Psoas muscle (tissue), 8 donors: ENCODE data around the gene TTF2. TPM values are rescaled to one million over a fixed set of nuclear protein-coding genes. Genes with fewer than 3 reads are reported as not detected.

Experiments
- ATAC-seq, 4 donors: fragments of 200-7000 bp; cut with Tn5 transposase; one replicate each; pipeline ENCODE4 v1.9.1; 2020; ENCODE audit warnings: moderate library complexity in 3 of 4, mild to moderate bottlenecking in 2 of 4
- DNase-seq, 2 donors: peaks; one replicate each; pipeline ENCODE4 v3.0.0-alpha.2; 2020
- H3K27ac ChIP-seq: fragments of 200-600 bp; one replicate; pipeline ENCODE4 v1.8.0; 2022
- H3K27me3 ChIP-seq, 3 donors: fragments of 200-600 bp in 1 of 3; one replicate each; pipeline versions ENCODE4 v1.6.1 to v1.8.0; 2013 to 2022; ENCODE audit warnings: low read length in 2 of 3, mild to moderate bottlenecking in 2 of 3, moderate library complexity in 1 of 3; ENCODE audit not compliant: insufficient read depth in 3 of 3
- H3K36me3 ChIP-seq, 2 donors: fragments of 200-600 bp in 1 of 2; one replicate each; pipeline versions ENCODE4 v1.6.1 to v1.8.0; 2013 to 2022; ENCODE audit warnings: low read depth in 1 of 2, mild to moderate bottlenecking in 1 of 2, moderate library complexity in 1 of 2; ENCODE audit not compliant: insufficient read depth in 1 of 2
- H3K4me1 ChIP-seq: fragments of 200-600 bp; one replicate; pipeline ENCODE4 v1.8.0; 2022
- H3K4me3 ChIP-seq: fragments of 200-600 bp; one replicate; pipeline ENCODE4 v1.8.0; 2022; ENCODE audit warnings: mild to moderate bottlenecking
- H3K9me3 ChIP-seq: fragments of 200-600 bp; one replicate; pipeline ENCODE4 v1.8.0; 2022
- CTCF ChIP-seq: fragments of 200-600 bp; IDR thresholded peaks from one replicate; pipeline ENCODE4 v1.8.0; 2022; ENCODE audit warnings: antibody characterized with exemption
- WGBS, 3 donors: extraction: QIAGEN DNeasy Blood & Tissue Kit; methylation state at CpG; one replicate each; pipeline versions ENCODE4 v1.1.6 to v1.1.7; 2013; 5-methylcytosine and 5-hydroxymethylcytosine counted together
- intact Hi-C, 2 donors: fragments of 100-400 bp; cut with DNase I; formaldehyde crosslinking; loops; one replicate each; pipeline versions ENCODE4 v1.11.0 to v1.14.2; 2022
- polyA plus RNA-seq, 3 donors: library from polyadenylated mRNA; stranded (reverse); fragments of 200-250 nt; gene quantifications; one replicate each; pipeline ENCODE4 v1.2.3, GENCODE V29; 2013
- total RNA-seq, 4 donors: library from RNA; stranded (reverse); fragmentation: NEBNext Ultra II Directional in 2 of 4; extraction: Animal tissue kit (Norgen Biotek cat#: 25700) in 2 of 4; gene quantifications; one replicate each; pipeline versions ENCODE4 v1.2.1 to v1.2.4, GENCODE V29; 2021 to 2023
- donor health status: healthy with polysubstance abuse.
- donor health status: DM: no; HTN: no; CAD: no; lungs with moderate emphysema.
- donor health status: Bipolar disorder and iron deficiency.
- donor health status: healthy.
- donor health status: DM: yes; HTN: yes; CAD: no.
- donor health status: DM: no; HTN: no; CAD: no.
- donor health status: DM: no; HTN: no; CAD: no.
- donor health status: DM: yes; HTN: yes; CAD: no.

TTF2 gene
- total and polyA plus RNA-seq, 7 donors, result 3.5 to 27.7 (median 14.3) TPM

GRCh38 chr1:117015724-117016123 is 44.4 kb upstream of the TTF2 start:
- Histone ChIP-seq H3K27ac (no peak overlapping the region), H3K4me1 (no peaks in the 10 kb centered on the region), H3K36me3 (no peaks in the 10 kb centered on the region), H3K9me3 (no peaks in the 10 kb centered on the region), H3K4me3 (no peak overlapping the region), H3K27me3 (peaks cover 0 to 9% (median 0%) of the 10 kb centered on the region in 3 donors)
- intact Hi-C loops, result no loop called here
- TF ChIP-seq CTCF, result no peak
- no peak for DNase-seq
- no peak for ATAC-seq
- 87 to 92% (median 89%) methylated on average over 3 of the region's 3 CpGs for WGBS, 3 donors

GRCh38 chr1:117017062-117017461 is 43.1 kb upstream of the TTF2 start:
- H3K27ac ChIP-seq, result no peak overlapping the region
- no peaks in the 10 kb centered on the region for H3K36me3 ChIP-seq
- TF ChIP-seq CTCF, result no peak
- intact Hi-C loops, result no loop called here
- ATAC-seq, result no peak
- H3K27me3 ChIP-seq, result peaks cover 0 to 9% (median 0%) of the 10 kb centered on the region in 3 donors
- DNase-seq, result no peak
- H3K9me3 ChIP-seq, result no peaks in the 10 kb centered on the region
- 53 to 73% (median 54%) methylated on average over 4 of the region's 4 CpGs for WGBS, 3 donors
- no peaks in the 10 kb centered on the region for H3K4me1 ChIP-seq
- H3K4me3 ChIP-seq, result no peak overlapping the region

GRCh38 chr1:117017648-117018047 is 42.5 kb upstream of the TTF2 start:
- no peaks in the 10 kb centered on the region for H3K36me3 ChIP-seq
- ATAC-seq, result no peak
- no peak overlapping the region for H3K27ac ChIP-seq
- H3K27me3 ChIP-seq, result peaks cover 0 to 9% (median 0%) of the 10 kb centered on the region in 3 donors
- no peak for TF ChIP-seq CTCF
- WGBS, 3 donors, result 22 to 41% (median 40%) methylated on average over 3 of the region's 3 CpGs
- no peaks in the 10 kb centered on the region for H3K9me3 ChIP-seq
- H3K4me3 ChIP-seq, result no peak overlapping the region
- DNase-seq, result no peak
- intact Hi-C loops, result no loop called here
- H3K4me1 ChIP-seq, result no peaks in the 10 kb centered on the region

DNA sequence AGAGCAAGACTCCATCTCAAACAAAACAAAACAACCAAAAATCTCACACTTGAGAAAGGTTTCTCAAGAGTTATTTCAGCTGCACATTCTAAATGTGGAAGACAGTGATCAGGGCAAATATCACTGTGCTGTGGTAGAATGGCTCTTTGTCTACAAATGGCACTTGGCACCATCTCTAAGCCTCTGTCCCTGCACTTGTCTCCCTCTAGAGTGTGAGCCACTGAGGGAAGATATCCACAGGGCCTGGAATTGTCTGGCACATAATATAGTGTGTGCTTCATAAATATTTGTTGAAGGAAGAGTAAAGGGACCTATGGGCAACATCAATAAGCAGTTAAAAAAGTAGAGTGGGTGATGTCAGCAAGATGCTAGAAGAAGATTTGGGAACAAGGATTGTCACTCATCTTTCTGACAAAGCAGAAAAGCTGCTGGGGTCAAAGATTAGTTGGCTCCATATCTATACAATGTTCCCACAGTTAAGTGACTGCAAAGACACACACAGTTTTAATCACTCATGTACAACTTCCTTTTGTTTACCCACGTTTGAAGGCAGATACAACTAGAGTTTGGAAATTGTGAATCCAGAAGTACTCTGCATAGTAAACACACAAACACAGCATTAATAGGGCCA is 39.5 kb upstream of the TTF2 start:
- WGBS, 3 donors, result 31 to 56% (median 48%) methylated on average over 1 of the region's 1 CpG

More for the DNA sequence above, 39.5 kb upstream of the TTF2 start:
- intact Hi-C loops, result no loop called here
- DNase-seq (no peak), ATAC-seq (no peak)
- H3K27ac ChIP-seq, result no peak overlapping the region
- no peak overlapping the region for H3K4me3 ChIP-seq
- TF ChIP-seq CTCF, result no peak
- peaks cover 0 to 9% (median 0%) of the 10 kb centered on the region in 3 donors for H3K27me3 ChIP-seq
- H3K9me3 ChIP-seq, result no peaks in the 10 kb centered on the region
- no peaks in the 10 kb centered on the region for H3K4me1 ChIP-seq
- no peaks in the 10 kb centered on the region for H3K36me3 ChIP-seq
